H9 (cell line): Measurements from ENCODE around the gene RWDD2A. TPM values are rescaled to one million over a fixed set of nuclear protein-coding genes. Genes with fewer than 3 reads are reported as not detected.

Experiments used
- DNase-seq: peaks from one replicate; pipeline ENCODE4 v3.0.0-alpha.2; 2017
- H2AFZ ChIP-seq: one replicate; pipeline ENCODE4 v1.6.1; 2013; ENCODE audit warnings: mild to moderate bottlenecking, low read length, control low read depth, moderate library complexity
- H2AK5ac ChIP-seq: 2 replicates; pipeline ENCODE4 v1.6.1; 2013; ENCODE audit warnings: low read length, control low read depth, mixed read lengths; ENCODE audit not compliant: insufficient read length
- H2BK120ac ChIP-seq: one replicate; pipeline ENCODE4 v1.6.1; 2013; ENCODE audit warnings: low read depth, mild to moderate bottlenecking, low read length, control low read depth, inconsistent platforms; ENCODE audit not compliant: poor library complexity, severe bottlenecking
- H2BK12ac ChIP-seq: 2 replicates; pipeline ENCODE4 v1.6.1; 2013; ENCODE audit warnings: low read length, control low read depth, mixed read lengths, low read depth; ENCODE audit not compliant: insufficient read length
- H2BK15ac ChIP-seq: 2 replicates; pipeline ENCODE4 v1.6.1; 2013; ENCODE audit warnings: low read depth, low read length, control low read depth
- H2BK20ac ChIP-seq: one replicate; pipeline ENCODE4 v1.6.1; 2013; ENCODE audit warnings: low read depth, mild to moderate bottlenecking, low read length, control low read depth, inconsistent platforms; ENCODE audit not compliant: poor library complexity, severe bottlenecking
- H2BK5ac ChIP-seq: 2 replicates; pipeline ENCODE4 v1.6.1; 2013; ENCODE audit warnings: low read length, control low read depth, mixed read lengths; ENCODE audit not compliant: insufficient read length
- H3K14ac ChIP-seq: 2 replicates; pipeline ENCODE4 v1.6.1; 2013; ENCODE audit warnings: low read length, control low read depth; ENCODE audit not compliant: insufficient read depth
- H3K18ac ChIP-seq: 2 replicates; pipeline ENCODE4 v1.6.1; 2013; ENCODE audit warnings: low read depth, mild to moderate bottlenecking, mixed read lengths, low read length, control low read depth; ENCODE audit not compliant: insufficient read length
- H3K23ac ChIP-seq: 2 replicates; pipeline ENCODE4 v1.6.1; 2013; ENCODE audit warnings: low read length, control low read depth, mixed read lengths, low read depth; ENCODE audit not compliant: insufficient read length
- H3K23me2 ChIP-seq: 2 replicates; pipeline ENCODE4 v1.6.1; 2013; ENCODE audit warnings: low read depth, mild to moderate bottlenecking, mixed read lengths, low read length, control low read depth; ENCODE audit not compliant: insufficient read length, poor library complexity, severe bottlenecking
- H3K27ac ChIP-seq: 2 replicates; pipeline ENCODE4 v1.5.1; 2013; ENCODE audit warnings: low read length, control low read depth, mixed read lengths, low read depth; ENCODE audit not compliant: insufficient read length
- H3K27me3 ChIP-seq: 2 replicates; pipeline ENCODE4 v1.6.1; 2013; ENCODE audit warnings: low read length, control low read depth, inconsistent platforms; ENCODE audit not compliant: insufficient read depth
- H3K4ac ChIP-seq: 2 replicates; pipeline ENCODE4 v1.6.1; 2013; ENCODE audit warnings: low read depth, mild to moderate bottlenecking, control low read depth, inconsistent platforms, low read length, moderate library complexity
- H3K4me1 ChIP-seq: 2 replicates; pipeline ENCODE4 v1.6.1; 2013; ENCODE audit warnings: low read length, control low read depth, inconsistent platforms; ENCODE audit not compliant: insufficient read depth
- H3K4me2 ChIP-seq: 2 replicates; pipeline ENCODE4 v1.6.1; 2013; ENCODE audit warnings: low read length, control low read depth, mixed read lengths; ENCODE audit not compliant: insufficient read length, insufficient read depth
- H3K56ac ChIP-seq: 2 replicates; pipeline ENCODE4 v1.6.1; 2013; ENCODE audit warnings: low read depth, mild to moderate bottlenecking, mixed read lengths, low read length, control low read depth; ENCODE audit not compliant: insufficient read length
- H3K79me1 ChIP-seq: 2 replicates; pipeline ENCODE4 v1.6.1; 2013; ENCODE audit warnings: low read depth, mild to moderate bottlenecking, moderate library complexity, low read length, control low read depth, inconsistent platforms; ENCODE audit not compliant: insufficient read depth, poor library complexity, severe bottlenecking
- H3K79me2 ChIP-seq: 2 replicates; pipeline ENCODE4 v1.6.1; 2013; ENCODE audit warnings: low read length, control low read depth, inconsistent platforms; ENCODE audit not compliant: insufficient read depth
- H3K9ac ChIP-seq: 2 replicates; pipeline ENCODE4 v1.6.1; 2013; ENCODE audit warnings: low read length, control low read depth, mixed read lengths; ENCODE audit not compliant: insufficient read length; ENCODE audit errors: extremely low read depth
- H3K9me3 ChIP-seq: one replicate; pipeline ENCODE4 v1.6.1; 2013; ENCODE audit warnings: low read depth, low read length, inconsistent platforms; ENCODE audit not compliant: control insufficient read depth
- H3T11ph ChIP-seq: one replicate; pipeline ENCODE4 v1.6.1; 2013; ENCODE audit warnings: mild to moderate bottlenecking, low read length, control low read depth, inconsistent platforms
- H4K20me1 ChIP-seq: one replicate; pipeline ENCODE4 v1.6.1; 2013; ENCODE audit not compliant: control insufficient read depth, insufficient read length, insufficient read depth
- H4K5ac ChIP-seq: 2 replicates; pipeline ENCODE4 v1.6.1; 2013; ENCODE audit warnings: low read depth, mild to moderate bottlenecking, mixed read lengths, low read length, control low read depth; ENCODE audit not compliant: insufficient read length
- H4K8ac ChIP-seq: replicated peaks from 2 replicates; pipeline ENCODE4 v1.6.1; 2013; ENCODE audit warnings: low read length, control low read depth, mixed read lengths, low read depth; ENCODE audit not compliant: insufficient read length
- H4K91ac ChIP-seq: 2 replicates; pipeline ENCODE4 v1.6.1; 2013; ENCODE audit warnings: low read depth, mild to moderate bottlenecking, moderate library complexity, mixed read lengths, low read length, control low read depth; ENCODE audit not compliant: insufficient read length
- H3K27ac Mint-ChIP-seq, 3 experiments: 2 replicates in 2 of 3; 3 replicates in 1 of 3; pipeline ENCODE4 v1.8.0; 2020 to 2021; ENCODE audit warnings: mixed read lengths in 3 of 3, mild to moderate bottlenecking in 1 of 3, moderate library complexity in 1 of 3
- H3K27me3 Mint-ChIP-seq: 2 replicates; pipeline ENCODE4 v1.8.0; 2021; ENCODE audit warnings: low read depth, mild to moderate bottlenecking, moderate library complexity, mixed read lengths
- H3K36me3 Mint-ChIP-seq, 3 experiments: 2 replicates in 2 of 3; 3 replicates in 1 of 3; pipeline ENCODE4 v1.8.0; 2020 to 2021; ENCODE audit warnings: low read depth in 3 of 3, mixed read lengths in 3 of 3; ENCODE audit not compliant: insufficient read depth in 1 of 3
- H3K4me1 Mint-ChIP-seq, 2 experiments: 2 replicates each; pipeline ENCODE4 v1.8.0; 2020; ENCODE audit warnings: mixed read lengths in 2 of 2
- H3K4me3 Mint-ChIP-seq, 2 experiments: 2 replicates in 1 of 2; 3 replicates in 1 of 2; pipeline ENCODE4 v1.8.0; 2020 to 2021; ENCODE audit warnings: mild to moderate bottlenecking in 2 of 2, mixed read lengths in 2 of 2, moderate library complexity in 1 of 2
- H3K9me3 Mint-ChIP-seq, 2 experiments: 2 replicates in 1 of 2; 3 replicates in 1 of 2; pipeline ENCODE4 v1.8.0; 2020; ENCODE audit warnings: mild to moderate bottlenecking in 2 of 2, mixed read lengths in 2 of 2, moderate library complexity in 1 of 2
- WGBS: extraction: QIAGEN DNeasy Blood & Tissue Kit; methylation state at CpG from one replicate; pipeline ENCODE4 v1.1.7; 2013; ENCODE audit warnings: missing lambda C conversion rate, low lambda C conversion rate, mixed read lengths; ENCODE audit not compliant: insufficient read length; ENCODE audit errors: extremely low coverage; 5-methylcytosine and 5-hydroxymethylcytosine counted together
- total RNA-seq: library from RNA; stranded (reverse); gene quantifications from 2 replicates; pipeline ENCODE4 v1.2.1, GENCODE V29; 2021
- TF ChIP-seq, protein P1 (sequence below): fragments of 200-600 bp; sonication (generic); conservative IDR thresholded peaks from 3 replicates; pipeline ENCODE4 v1.8.0; 2021; ENCODE audit warnings: antibody characterized with exemption, mild to moderate bottlenecking

Gene RWDD2A
- total RNA-seq, 1 experiment from 2014 or later = 3.2 TPM

DNA sequence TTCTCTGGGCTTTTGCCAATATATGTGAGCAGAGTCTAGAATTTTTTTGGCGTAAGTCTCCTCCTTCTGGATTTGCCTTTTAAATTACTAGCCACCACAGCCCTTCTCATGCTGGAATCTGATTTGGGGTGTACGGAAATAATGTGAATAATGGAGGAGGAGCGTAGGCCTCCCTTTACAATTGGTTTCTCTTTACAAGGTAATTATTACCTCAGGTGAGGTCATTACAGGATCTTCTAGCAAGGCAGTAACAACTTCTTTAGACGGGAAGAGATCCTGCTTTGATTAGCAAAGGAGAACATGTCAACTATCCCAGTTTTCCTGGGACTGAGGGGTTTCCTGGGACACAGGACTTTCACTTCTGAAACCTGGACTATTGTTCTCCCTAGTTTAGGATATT is 8.9 kb downstream of the RWDD2A start:
- H4K5ac ChIP-seq = no peak overlapping the region
- no peak overlapping the region for H2AK5ac ChIP-seq
- no peak overlapping the region for H2BK12ac ChIP-seq
- no peak overlapping the region for H3K27ac Mint-ChIP-seq
- no peaks in the 10 kb centered on the region for H4K20me1 ChIP-seq
- no peak overlapping the region for H2BK15ac ChIP-seq
- H3K9me3 Mint-ChIP-seq = no peaks in the 10 kb centered on the region; a peak in 1 of 5 replicates
- no peak overlapping the region for H3K4ac ChIP-seq
- no peak overlapping the region for H3T11ph ChIP-seq
- H3K4me1 ChIP-seq = no peaks in the 10 kb centered on the region; the same call in 1 of the 2 replicates
- H3K36me3 Mint-ChIP-seq = peaks cover 5 to 10% (median 8%) of the 10 kb centered on the region in 3 experiments; a peak in 6 of 7 replicates
- no peak overlapping the region for H3K14ac ChIP-seq
- H4K8ac ChIP-seq = no peak overlapping the region
- no peak overlapping the region for H2BK5ac ChIP-seq
- H3K27me3 Mint-ChIP-seq = no peaks in the 10 kb centered on the region
- H3K9ac ChIP-seq = no peak overlapping the region
- no peaks in the 10 kb centered on the region for H3K23me2 ChIP-seq
- no peak overlapping the region for H3K4me2 ChIP-seq
- no peak overlapping the region for H2AFZ ChIP-seq
- H3K27ac ChIP-seq = no peak overlapping the region
- no peak overlapping the region for H3K56ac ChIP-seq
- TF ChIP-seq, protein P1, sequence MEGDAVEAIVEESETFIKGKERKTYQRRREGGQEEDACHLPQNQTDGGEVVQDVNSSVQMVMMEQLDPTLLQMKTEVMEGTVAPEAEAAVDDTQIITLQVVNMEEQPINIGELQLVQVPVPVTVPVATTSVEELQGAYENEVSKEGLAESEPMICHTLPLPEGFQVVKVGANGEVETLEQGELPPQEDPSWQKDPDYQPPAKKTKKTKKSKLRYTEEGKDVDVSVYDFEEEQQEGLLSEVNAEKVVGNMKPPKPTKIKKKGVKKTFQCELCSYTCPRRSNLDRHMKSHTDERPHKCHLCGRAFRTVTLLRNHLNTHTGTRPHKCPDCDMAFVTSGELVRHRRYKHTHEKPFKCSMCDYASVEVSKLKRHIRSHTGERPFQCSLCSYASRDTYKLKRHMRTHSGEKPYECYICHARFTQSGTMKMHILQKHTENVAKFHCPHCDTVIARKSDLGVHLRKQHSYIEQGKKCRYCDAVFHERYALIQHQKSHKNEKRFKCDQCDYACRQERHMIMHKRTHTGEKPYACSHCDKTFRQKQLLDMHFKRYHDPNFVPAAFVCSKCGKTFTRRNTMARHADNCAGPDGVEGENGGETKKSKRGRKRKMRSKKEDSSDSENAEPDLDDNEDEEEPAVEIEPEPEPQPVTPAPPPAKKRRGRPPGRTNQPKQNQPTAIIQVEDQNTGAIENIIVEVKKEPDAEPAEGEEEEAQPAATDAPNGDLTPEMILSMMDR = no peak
- no peak overlapping the region for H3K4me3 Mint-ChIP-seq
- H3K9me3 ChIP-seq = no peaks in the 10 kb centered on the region
- no peak overlapping the region for H2BK120ac ChIP-seq
- DNase-seq = no peak
- H3K4me1 Mint-ChIP-seq = no peaks in the 10 kb centered on the region
- no peaks in the 10 kb centered on the region for H3K79me1 ChIP-seq
- no CpG with 5 or more reads among the region's 4 CpGs for WGBS
- no peaks in the 10 kb centered on the region for H3K27me3 ChIP-seq
- H2BK20ac ChIP-seq = no peak overlapping the region
- H3K18ac ChIP-seq = no peak overlapping the region
- H4K91ac ChIP-seq = no peak overlapping the region
- no peaks in the 10 kb centered on the region for H3K79me2 ChIP-seq
- no peak overlapping the region for H3K23ac ChIP-seq
